Endodermal cell (in vitro differentiated cells): ENCODE data around the gene MYBPC2. TPM values are rescaled to one million over a fixed set of nuclear protein-coding genes. Genes with fewer than 3 reads are reported as not detected.
A peak's percentile ranks its signal among the peaks of the same experiment; 100 is the strongest.

Source experiments
- DNase-seq: peaks from one replicate; pipeline ENCODE4 v3.0.0-alpha.2; 2017
- H3K27ac ChIP-seq: 2 replicates; pipeline ENCODE4 v1.5.1; 2013; ENCODE audit warnings: mild to moderate bottlenecking, low read depth, low read length, moderate library complexity
- H3K27me3 ChIP-seq: 2 replicates; pipeline ENCODE4 v1.6.1; 2013; ENCODE audit warnings: mild to moderate bottlenecking, low read length, moderate library complexity; ENCODE audit not compliant: insufficient read depth, control insufficient read depth, poor library complexity, severe bottlenecking
- H3K36me3 ChIP-seq: 2 replicates; pipeline ENCODE4 v1.7.0; 2013; ENCODE audit warnings: mild to moderate bottlenecking, low read length, moderate library complexity; ENCODE audit not compliant: control insufficient read depth, insufficient read depth
- H3K4me1 ChIP-seq: one replicate; pipeline ENCODE4 v1.7.0; 2013; ENCODE audit warnings: low read length; ENCODE audit not compliant: control insufficient read depth, insufficient read depth
- H3K4me3 ChIP-seq: 2 replicates; pipeline ENCODE4 v1.5.1; 2013; ENCODE audit warnings: mild to moderate bottlenecking, low read length, moderate library complexity
- H3K9ac ChIP-seq: 2 replicates; pipeline ENCODE4 v1.6.1; 2013; ENCODE audit warnings: mild to moderate bottlenecking, low read length, moderate library complexity; ENCODE audit not compliant: poor library complexity, severe bottlenecking; ENCODE audit errors: extremely low read depth
- H3K9me3 ChIP-seq: 2 replicates; pipeline ENCODE4 v1.6.1; 2013; ENCODE audit warnings: mild to moderate bottlenecking, low read length, moderate library complexity; ENCODE audit not compliant: control insufficient read depth
- H3K27ac Mint-ChIP-seq: 2 replicates; pipeline ENCODE4 v1.8.0; 2020; ENCODE audit warnings: mixed read lengths
- H3K27me3 Mint-ChIP-seq: 2 replicates; pipeline ENCODE4 v1.8.0; 2021; ENCODE audit warnings: mild to moderate bottlenecking, mixed read lengths; ENCODE audit not compliant: insufficient read depth
- H3K36me3 Mint-ChIP-seq: 2 replicates; pipeline ENCODE4 v1.8.0; 2020; ENCODE audit warnings: low read depth, mixed read lengths
- H3K4me1 Mint-ChIP-seq: 2 replicates; pipeline ENCODE4 v1.8.0; 2020; ENCODE audit warnings: mixed read lengths
- H3K4me3 Mint-ChIP-seq: 2 replicates; pipeline ENCODE4 v1.8.0; 2020; ENCODE audit warnings: mild to moderate bottlenecking, moderate library complexity, mixed read lengths
- H3K9me3 Mint-ChIP-seq: 2 replicates; pipeline ENCODE4 v1.8.0; 2020; ENCODE audit warnings: mild to moderate bottlenecking, mixed read lengths
- CTCF ChIP-seq: fragments of 200-600 bp; sonication (generic); conservative IDR thresholded peaks from 2 replicates; pipeline ENCODE4 v1.5.0; 2021; ENCODE audit warnings: antibody characterized with exemption, mild to moderate bottlenecking
- WGBS, 2 experiments: methylation state at CpG; one replicate each; pipeline versions ENCODE4 v1.1.5 to v1.1.7; 2013; ENCODE audit warnings: missing lambda C conversion rate in 2 of 2, mixed read lengths in 1 of 2; ENCODE audit not compliant: insufficient coverage in 1 of 2, insufficient read length in 1 of 2; 5-methylcytosine and 5-hydroxymethylcytosine counted together
- total RNA-seq, 2 donors: library from RNA; stranded (reverse); fragmentation: NEBNext Ultra II Directional in 1 of 2; extraction: Animal tissue kit (Norgen Biotek cat#: 25700) in 1 of 2; gene quantifications; 2 replicates in 1 of 2; 3 replicates in 1 of 2; pipeline ENCODE4 v1.2.1, GENCODE V29; 2021

MYBPC2 gene
- total RNA-seq, 2 donors from 2014 or later, result 1.9 to 2.3 TPM

DNA sequence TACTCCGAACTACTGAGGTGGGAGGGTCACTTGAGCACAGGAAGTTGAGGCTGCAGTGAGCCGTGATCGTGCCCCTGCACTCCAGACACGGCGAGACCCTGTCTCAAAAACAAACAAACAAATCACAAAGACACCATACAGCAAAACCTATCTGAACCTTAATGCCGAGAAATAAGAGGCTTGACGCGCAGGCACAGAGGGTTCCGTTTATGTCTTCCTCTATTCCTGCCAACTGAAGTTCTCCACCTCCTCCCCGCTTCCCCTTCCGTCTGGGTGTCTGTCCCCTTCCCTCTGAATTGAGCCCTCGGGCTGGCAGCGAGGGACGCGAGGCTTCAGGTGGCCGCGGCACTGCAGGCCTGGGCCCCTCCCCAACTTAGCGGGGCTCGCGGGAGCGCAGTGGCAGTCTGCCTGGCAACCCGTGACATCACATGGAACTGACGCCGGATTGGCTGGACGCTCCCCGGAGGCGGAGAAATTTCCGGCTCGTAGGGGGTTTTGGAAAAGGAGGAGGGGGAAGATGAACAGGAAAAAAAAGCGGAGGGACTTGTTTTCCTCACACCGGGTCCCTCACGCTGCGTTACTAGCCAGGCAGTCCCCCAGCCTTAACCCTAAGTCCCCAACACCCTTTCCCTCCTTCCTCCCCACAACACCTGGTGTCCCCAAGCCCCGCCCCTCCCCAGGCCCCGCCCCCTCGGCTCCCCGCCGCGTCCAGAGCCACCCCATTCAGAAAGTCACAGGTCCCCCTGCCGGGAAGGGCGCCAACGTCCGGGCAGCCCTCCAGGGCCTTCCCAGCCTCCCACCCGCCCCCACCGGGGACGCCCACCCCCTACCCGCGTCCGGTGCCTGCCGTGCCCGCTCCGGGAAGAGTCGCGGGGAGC is 1.1 kb upstream of the MYBPC2 start:
- H3K36me3 ChIP-seq, result no peaks in the 10 kb centered on the region
- H3K9me3 ChIP-seq, result no peaks in the 10 kb centered on the region
- Mint-ChIP-seq H3K27ac (peak overlapping the region; percentile 90), H3K9me3 (no peaks in the 10 kb centered on the region), H3K4me3 (peak overlapping the region; percentile 74), H3K36me3 (no peaks in the 10 kb centered on the region), H3K4me1 (peaks cover 8% of the 10 kb centered on the region), H3K27me3 (peaks cover 42% of the 10 kb centered on the region)
- H3K27me3 ChIP-seq, result no peaks in the 10 kb centered on the region
- no peaks in the 10 kb centered on the region for H3K4me1 ChIP-seq
- peak; percentile 97 for DNase-seq
- H3K9ac ChIP-seq, result peak overlapping the region; percentile 53
- H3K4me3 ChIP-seq, result peak overlapping the region; percentile 81
- no peak overlapping the region for H3K27ac ChIP-seq
- TF ChIP-seq CTCF, result no peak
- 6 to 29% methylated on average over 6 to 49 of the region's 54 CpGs for WGBS, 2 experiments

- peak overlapping the region; percentile 74 for H3K4me3 Mint-ChIP-seq
- H3K36me3 Mint-ChIP-seq, result no peaks in the 10 kb centered on the region
- no peak overlapping the region for H3K9ac ChIP-seq
- peaks cover 8% of the 10 kb centered on the region for H3K4me1 Mint-ChIP-seq
- no peak overlapping the region for H3K27ac ChIP-seq
- DNase-seq, result peak; percentile 36
- no peaks in the 10 kb centered on the region for H3K9me3 Mint-ChIP-seq
- H3K9me3 ChIP-seq, result no peaks in the 10 kb centered on the region
- no peak for TF ChIP-seq CTCF
- no peaks in the 10 kb centered on the region for H3K4me1 ChIP-seq
- no peak overlapping the region for H3K4me3 ChIP-seq
- no peak overlapping the region for H3K27ac Mint-ChIP-seq
- H3K27me3 ChIP-seq, result no peaks in the 10 kb centered on the region
- WGBS, 2 experiments, result 92% methylated on average over 17 to 19 of the region's 19 CpGs
- no peaks in the 10 kb centered on the region for H3K36me3 ChIP-seq
- H3K27me3 Mint-ChIP-seq, result peaks cover 52% of the 10 kb centered on the region
Measured at GRCh38 chr19:50433201-50434180, 799 bp downstream of the MYBPC2 start.

DNA sequence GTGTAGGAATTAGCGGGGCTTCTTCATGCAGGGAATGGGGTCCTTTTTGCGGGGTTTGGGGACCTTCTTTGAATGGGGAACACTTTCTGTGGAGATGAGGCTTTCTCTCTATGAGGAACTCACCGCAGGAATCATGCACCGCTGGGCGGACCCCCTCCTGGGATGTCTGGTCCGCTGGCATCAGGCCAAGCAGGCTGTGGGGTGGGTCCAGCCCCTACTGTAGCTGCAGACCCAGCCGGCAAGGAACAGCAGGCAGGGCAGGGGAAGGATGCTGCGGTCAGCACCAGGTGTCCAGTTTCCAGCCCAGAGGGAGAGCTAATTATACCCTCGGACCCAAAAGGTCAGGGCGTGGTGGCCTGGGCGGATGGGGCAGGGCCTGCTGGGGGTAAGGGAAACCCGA is 1.8 kb downstream of the MYBPC2 start:
- Mint-ChIP-seq H3K9me3 (no peaks in the 10 kb centered on the region), H3K27me3 (peaks cover 48% of the 10 kb centered on the region), H3K4me3 (no peak overlapping the region), H3K27ac (no peak overlapping the region), H3K36me3 (no peaks in the 10 kb centered on the region), H3K4me1 (peaks cover 8% of the 10 kb centered on the region)
- 67 to 80% methylated on average over 7 to 12 of the region's 12 CpGs for WGBS, 2 experiments
- Histone ChIP-seq H3K9ac (no peak overlapping the region), H3K4me3 (no peak overlapping the region), H3K27me3 (no peaks in the 10 kb centered on the region), H3K27ac (no peak overlapping the region), H3K36me3 (no peaks in the 10 kb centered on the region), H3K9me3 (no peaks in the 10 kb centered on the region), H3K4me1 (no peaks in the 10 kb centered on the region)
- TF ChIP-seq CTCF, result no peak
- DNase-seq, result peak; percentile 38
